GM18511 (cell line): Measurements from ENCODE around the gene SLC28A1.
"Not testable (repeated sequence)": the region's sequence is repeated elsewhere in the genome, so short reads cannot be mapped to it uniquely, and the experiment has no call there.

Experiments
- ATAC-seq: cut with Tn5 transposase; IDR thresholded peaks from one replicate; pipeline ENCODE4 v1.9.1; 2021; ENCODE audit warnings: mild to moderate bottlenecking, moderate library complexity; ENCODE audit not compliant: unreplicated experiment

Gene SLC28A1, protein sequence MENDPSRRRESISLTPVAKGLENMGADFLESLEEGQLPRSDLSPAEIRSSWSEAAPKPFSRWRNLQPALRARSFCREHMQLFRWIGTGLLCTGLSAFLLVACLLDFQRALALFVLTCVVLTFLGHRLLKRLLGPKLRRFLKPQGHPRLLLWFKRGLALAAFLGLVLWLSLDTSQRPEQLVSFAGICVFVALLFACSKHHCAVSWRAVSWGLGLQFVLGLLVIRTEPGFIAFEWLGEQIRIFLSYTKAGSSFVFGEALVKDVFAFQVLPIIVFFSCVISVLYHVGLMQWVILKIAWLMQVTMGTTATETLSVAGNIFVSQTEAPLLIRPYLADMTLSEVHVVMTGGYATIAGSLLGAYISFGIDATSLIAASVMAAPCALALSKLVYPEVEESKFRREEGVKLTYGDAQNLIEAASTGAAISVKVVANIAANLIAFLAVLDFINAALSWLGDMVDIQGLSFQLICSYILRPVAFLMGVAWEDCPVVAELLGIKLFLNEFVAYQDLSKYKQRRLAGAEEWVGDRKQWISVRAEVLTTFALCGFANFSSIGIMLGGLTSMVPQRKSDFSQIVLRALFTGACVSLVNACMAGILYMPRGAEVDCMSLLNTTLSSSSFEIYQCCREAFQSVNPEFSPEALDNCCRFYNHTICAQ

DNA sequence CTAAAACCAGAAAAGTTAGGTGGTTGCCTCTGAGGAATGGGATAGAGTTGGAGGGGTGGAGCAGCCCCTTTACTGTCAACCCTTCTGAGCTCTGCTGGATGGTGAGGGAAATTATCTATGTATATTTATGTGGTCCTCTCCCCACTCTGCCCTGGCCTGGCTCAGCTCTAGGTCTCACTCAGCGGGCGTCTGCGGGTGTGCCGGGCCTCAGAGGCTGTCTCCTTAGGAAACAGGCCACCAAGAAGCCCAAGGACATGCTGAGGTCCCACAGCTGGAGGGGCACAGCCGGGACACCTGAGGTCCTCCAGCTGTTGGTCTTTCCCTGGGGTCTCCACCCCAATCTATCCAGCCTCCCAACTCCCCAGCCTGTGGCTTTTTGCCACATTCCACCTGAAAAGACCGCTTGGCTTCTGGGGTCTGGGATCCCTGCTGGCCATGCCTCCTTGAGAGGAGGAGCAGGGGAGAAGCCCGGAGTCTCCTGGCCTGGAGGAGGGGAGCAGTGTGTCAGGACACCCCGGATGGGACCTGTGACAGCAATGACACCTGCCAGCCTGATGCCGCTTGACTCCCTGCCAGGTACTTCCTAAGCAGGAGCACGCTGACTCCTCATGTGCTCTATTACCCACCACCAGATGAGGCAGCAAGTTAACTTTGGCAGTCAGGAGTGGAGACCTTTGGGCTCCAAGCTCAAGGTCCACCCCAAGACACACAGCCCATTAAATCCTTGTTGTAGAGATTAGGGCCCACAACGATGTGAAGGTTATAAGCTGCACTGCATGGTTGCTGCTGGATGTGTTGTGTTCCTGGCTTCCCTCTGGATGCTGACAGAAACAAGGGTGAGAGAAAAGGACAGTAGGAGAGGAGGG is at the start of gene SLC28A1:
Gene SLC28A1 (plus strand): TSS at position 747 of the 866 bp plus-strand sequence. CDS start 3,099 bp downstream, outside the sequence.
- ATAC-seq, result no peak

DNA sequence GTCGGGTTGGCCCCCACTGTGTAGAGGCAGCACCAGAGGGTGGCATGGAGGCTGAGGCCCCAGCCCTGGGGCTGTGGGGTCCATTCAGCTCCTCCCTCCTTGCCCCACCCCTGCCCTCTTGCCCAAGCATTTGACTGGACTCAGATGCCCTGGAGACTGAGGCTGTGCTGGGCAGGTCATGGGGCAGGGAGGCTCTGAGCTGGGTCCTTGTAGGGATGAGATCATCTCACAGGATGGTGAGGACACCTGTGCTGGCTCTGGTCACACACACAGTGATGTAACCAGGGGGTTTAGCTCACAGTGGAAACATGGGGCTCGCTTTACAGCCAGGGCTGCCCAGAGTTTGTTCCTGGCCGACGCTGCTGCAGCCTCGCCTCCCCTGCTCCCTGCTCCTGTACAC is 49.5 kb upstream of the SLC28A1 start:
- no peak for ATAC-seq

DNA sequence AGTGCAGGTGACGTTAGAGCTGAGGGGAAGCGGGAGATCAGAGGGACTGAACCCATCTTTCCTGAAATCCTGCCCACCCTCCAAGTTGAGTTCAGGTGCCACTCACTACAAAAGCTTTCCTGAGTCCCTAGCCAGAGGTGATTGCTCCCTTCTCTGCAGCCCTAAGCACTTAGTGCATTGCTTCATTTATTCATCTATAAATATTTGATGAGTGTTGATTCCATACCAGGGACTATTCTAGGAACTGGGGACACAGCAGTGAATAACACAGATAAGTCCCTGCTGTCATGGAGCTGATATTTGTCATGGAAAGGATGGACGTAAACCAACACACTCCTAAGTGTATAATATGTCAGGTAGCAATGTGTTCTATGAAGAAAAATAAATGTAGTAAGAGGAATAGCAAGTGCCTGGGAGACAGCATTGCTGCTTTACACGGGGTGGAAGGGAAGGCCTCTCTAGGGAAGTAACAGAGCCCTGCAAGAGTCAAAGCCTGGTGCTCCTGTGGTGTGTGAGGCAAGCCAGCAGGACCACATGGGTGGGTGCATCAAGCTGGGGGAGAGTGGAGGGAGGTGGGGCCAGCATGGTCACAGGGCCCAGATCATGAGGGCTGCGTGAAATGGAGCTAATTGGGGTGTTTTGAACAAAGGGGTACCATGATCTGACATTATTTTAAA is 48.7 kb upstream of the SLC28A1 start:
- ATAC-seq, result no peak

DNA sequence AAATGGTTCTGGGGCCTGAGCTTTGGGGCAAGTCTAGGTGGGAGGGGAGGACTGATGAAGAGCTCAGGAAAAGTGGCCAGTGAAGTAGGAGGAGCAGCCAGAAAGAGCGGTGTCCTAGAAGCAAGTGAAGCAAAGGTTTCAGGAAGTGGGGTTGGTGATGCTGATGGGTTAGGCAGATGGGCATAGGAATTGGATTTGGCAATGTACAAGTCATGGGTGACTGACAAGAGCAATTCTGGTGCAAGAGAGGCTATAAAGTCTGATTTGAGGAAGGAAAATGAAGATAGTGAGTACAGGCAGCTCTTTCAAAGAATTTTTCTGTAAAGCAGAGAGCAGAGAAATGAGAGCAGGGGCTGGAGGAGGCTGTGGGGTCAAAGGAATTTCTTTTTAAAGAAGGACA is 47.6 kb upstream of the SLC28A1 start:
- ATAC-seq, result no peak

DNA sequence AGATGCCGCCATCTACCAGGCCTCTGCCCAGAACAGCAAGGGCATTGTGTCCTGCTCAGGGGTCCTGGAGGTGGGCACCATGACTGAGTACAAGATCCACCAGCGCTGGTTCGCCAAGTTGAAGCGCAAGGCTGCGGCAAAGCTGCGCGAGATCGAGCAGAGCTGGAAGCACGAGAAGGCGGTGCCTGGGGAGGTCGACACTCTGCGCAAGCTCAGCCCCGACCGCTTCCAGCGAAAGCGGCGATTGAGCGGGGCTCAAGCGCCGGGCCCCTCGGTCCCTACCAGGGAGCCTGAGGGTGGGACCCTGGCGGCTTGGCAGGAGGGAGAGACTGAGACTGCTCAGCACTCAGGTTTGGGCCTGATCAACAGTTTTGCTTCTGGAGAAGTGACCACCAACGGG is 44.7 kb upstream of the SLC28A1 start:
- no peak for ATAC-seq

DNA sequence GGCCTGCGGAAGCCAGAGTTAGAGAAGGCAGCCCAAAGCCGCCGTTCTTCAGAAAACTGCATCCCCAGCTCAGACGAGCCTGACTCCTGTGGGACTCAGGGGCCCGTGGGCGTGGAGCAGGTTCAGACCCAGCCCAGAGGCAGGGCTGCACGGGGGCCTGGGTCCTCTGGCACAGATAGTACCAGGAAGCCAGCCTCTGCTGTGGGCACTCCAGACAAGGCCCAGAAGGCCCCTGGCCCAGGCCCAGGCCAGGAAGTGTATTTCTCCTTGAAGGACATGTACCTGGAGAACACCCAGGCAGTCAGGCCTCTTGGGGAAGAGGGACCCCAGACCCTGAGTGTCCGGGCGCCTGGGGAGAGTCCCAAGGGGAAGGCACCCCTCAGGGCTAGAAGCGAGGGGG is 44.2 kb upstream of the SLC28A1 start:
- ATAC-seq, result no peak

DNA sequence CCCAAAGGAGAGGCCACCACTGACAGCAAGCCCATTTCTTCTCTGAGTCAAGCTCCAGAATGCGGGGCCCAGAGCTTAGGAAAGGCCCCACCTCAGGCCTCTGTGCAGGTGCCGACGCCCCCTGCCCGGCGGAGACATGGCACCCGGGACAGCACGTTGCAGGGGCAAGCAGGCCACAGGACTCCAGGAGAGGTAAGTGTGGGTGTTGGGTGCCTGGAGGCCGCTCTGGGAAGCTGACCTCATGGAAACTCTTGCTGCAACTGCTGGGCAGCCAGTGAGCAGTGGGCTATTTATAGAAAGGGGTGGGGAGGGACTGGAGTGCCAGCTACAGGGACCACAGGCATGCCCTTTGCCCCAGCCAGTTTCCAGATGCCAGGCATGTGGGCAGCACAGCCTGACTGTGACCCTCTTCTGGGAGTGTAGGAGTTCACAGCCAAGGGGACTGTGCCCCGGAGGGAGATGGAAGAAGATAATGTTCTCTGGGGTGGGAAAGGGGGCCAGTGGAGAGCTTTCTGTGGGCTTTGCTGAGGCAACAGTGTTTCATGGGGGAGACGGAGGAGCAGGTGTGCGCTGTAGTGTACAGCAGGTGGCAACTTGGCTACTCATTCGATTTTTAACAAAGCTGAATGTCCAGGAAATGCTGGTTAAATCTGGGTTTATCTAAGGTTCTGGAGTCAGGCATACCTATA is 43.6 kb upstream of the SLC28A1 start:
- no peak for ATAC-seq

DNA sequence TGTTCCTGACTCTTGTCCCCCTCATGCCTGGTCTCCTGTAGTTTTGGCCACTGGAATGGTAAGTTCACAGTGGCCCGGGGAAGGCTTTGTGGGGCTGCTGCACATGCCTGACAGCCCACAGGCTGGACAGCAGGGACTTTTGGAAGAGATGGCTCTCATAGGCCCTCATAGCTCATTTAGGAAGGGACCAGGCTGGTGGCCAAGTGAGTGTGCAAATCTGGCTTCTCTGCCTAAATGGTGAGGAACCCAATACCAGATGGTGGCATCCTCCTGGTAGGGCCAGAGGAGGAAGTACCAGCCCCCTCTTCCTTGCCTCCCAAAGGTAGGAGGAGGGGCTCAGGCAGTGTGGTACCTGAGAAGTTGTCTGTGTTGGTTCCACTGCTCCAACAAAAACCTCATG is 41.7 kb upstream of the SLC28A1 start:
- ATAC-seq, result no peak

DNA sequence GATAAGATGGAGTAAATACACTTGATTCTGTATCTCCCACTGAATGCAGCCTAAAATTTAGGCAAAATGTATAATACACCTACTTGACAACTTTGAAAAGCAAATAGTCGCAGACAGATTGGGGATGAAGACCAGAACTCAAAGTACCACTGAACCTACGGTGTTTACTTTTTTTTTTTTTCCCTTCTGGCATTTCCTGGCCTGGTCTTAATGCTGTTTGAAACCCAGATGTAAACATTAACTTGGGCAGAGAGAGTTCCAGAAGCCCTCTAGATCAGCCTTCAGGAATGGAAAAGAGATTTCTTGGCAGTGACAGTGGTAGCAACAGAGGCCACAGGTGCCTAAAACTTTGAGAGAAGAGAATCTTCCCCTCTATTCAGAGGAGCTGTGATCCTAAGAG is 39.5 kb upstream of the SLC28A1 start:
- ATAC-seq, result no peak

DNA sequence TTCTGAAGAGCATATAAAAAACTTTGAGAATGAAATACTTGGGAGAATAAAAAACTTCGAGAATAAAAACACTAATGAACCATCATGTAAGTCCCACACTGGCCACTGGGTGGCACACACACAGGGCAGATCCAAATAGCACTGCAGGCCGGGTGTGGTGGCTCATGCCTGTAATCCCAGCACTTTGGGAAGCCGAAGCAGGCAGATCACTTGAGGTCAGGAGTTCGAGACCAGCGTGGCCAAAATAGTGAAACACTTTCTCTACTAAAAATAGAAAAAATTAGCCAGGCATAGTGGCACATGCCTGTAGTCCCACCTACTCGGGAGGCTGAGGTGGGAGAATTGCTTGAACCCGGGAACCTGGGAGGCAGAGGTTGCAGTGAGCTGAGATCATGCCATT is 38.8 kb upstream of the SLC28A1 start:
- not testable (repeated sequence) for ATAC-seq

DNA sequence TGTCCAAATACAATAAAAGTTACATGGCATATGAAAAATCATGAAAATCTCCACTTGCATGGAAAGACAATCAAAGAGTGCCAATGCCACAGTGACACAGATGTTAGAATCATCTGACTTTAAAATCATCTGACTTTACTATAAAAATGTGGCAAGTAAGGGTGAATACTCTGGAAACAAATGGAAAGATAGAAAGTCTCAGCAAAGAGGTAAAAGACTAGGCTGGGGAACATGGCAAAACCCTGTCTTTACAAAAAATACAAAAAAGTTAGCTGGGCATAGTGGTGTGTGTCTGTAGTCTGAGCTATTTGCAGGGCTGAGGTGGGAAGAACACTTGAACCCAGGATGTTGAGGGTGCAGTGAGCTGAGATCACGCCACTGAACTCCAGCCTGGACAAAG is 38.2 kb upstream of the SLC28A1 start:
- no peak for ATAC-seq

DNA sequence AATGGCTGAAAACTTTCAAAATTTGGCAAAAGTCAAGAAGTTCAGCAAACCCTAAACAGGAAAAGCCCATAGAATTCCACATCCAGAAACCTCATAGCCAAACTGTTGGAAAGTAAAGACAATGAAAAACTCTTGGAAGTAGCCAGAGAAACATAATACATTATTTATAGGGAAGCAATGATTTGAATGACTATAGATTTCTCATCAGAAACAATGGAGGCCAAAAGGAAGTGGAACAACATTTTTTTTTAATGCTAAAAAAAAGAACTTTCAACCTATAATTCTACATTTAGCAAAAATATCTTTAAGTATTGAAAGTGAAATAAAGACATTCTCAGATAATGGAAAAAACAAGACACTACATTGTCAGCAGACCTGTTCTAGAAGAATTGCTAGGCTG is 37.1 kb upstream of the SLC28A1 start:
- ATAC-seq, result no peak

DNA sequence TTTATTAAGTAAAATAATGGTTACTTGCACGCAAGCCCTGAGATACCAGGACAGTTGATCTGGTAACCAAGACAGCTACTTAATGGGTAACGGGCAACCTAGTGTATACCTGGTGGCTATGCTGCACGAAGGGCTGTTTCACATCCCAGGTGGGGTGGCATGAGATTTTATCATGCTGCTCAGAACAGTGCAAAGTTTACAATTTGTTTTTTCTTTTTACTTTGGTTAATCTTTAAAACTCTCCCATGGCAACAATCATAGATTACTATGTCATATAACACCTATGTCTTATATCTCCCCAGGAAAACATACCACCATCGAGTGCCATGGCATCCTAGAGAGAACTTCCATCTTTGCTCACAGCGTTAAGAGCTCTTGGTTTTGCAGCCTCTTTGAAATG is 32.2 kb upstream of the SLC28A1 start:
- ATAC-seq, result no peak

DNA sequence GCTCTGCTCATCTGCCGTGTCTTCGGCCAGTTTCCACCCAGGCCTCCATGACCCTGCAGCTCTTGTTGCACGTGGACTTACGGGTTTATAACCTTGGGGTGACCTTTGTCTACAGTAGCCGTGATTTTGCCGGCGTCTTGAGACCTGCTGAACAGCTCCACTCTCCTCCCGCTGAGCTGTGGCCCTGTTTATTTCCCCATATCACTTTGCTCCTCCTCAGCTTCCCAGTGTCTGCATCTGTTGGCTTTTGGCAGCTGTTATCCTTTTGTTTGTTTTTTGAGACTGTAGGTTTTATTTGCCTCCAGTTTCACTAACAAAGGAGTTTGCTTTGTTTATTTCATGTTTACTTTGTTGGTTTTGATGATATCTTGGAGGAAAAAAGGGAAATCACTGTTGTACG is 29.3 kb upstream of the SLC28A1 start:
- no peak for ATAC-seq

DNA sequence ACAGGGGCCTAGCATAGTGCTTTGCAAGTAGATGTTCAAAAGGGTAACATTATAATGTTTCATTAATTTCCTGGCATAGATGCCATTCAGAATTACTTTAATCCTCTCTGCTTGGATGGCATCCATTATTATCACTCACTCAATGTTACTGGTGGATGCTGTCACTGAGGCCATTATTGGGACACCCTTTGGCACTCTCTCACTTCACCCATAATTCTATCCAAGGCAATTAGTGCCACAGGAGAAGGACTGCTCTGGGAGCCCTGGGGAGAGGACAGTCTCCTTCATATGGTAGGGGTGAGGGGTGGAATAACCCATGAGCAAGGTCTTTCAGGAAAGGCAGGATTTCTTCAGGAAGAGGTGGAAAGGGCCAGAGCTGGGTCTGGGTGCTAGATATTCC is 28.7 kb upstream of the SLC28A1 start:
- ATAC-seq, result no peak

DNA sequence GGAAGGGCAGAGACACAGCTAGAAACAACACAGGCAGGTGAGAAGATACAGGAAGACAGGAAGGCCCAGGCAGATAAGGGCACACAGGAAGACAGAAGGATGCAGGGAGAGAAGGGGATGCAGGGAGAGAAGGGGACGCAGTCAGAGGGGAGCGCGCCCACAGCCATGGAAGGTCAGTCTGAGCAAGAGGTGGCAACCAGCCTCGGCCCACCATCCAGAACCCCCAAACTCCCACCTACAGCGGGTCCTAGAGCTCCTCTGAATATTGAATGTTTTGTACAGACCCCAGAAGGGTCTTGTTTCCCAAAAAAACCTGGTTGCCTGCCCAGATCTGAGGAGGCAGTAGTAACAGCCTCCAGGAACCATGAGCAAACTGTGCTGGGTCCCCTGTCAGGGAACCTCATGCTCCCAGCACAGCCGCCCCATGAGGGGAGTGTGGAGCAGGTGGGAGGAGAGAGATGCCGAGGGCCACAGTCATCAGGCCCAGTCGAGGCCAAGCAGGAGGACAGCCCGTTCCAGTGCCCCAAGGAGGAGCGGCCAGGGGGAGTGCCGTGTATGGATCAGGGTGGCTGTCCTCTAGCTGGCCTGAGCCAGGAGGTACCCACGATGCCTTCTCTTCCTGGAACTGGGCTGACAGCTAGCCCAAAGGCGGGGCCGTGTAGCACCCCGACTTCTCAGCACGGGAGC is 27.6 kb upstream of the SLC28A1 start:
- ATAC-seq, result no peak

DNA sequence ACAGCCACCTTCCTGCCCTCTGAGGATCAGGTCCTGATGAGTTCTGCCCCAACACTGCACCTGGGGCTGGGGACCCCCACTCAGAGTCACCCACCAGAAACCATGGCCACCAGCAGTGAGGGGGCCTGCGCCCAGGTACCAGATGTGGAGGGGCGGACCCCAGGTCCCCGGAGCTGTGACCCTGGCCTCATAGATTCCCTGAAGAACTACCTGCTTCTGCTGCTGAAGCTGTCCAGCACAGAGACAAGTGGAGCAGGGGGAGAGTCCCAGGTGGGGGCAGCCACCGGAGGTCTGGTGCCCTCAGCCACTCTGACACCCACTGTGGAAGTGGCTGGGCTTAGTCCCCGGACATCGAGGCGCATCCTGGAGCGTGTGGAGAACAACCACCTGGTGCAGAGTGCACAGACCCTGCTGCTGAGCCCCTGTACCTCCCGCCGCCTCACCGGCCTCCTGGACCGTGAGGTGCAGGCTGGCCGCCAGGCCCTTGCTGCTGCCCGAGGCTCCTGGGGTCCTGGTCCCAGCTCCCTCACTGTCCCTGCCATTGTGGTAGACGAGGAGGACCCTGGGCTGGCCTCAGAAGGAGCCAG is 27.0 kb upstream of the SLC28A1 start:
- no peak for ATAC-seq

DNA sequence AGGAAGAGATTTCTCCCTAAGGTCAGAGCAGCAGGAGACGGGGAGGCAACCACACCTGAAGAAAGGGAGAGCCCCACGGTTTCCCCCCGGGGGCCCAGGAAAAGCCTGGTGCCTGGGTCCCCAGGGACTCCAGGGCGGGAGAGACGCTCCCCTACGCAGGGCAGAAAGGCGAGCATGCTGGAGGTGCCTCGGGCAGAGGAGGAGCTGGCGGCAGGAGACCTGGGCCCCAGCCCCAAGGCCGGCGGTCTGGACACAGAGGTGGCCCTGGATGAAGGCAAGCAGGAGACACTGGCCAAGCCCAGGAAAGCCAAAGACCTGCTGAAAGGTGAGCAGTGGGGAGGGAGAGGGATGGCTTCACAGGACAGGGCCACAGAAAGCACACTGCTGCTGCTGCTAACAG is 26.2 kb upstream of the SLC28A1 start:
- no peak for ATAC-seq

DNA sequence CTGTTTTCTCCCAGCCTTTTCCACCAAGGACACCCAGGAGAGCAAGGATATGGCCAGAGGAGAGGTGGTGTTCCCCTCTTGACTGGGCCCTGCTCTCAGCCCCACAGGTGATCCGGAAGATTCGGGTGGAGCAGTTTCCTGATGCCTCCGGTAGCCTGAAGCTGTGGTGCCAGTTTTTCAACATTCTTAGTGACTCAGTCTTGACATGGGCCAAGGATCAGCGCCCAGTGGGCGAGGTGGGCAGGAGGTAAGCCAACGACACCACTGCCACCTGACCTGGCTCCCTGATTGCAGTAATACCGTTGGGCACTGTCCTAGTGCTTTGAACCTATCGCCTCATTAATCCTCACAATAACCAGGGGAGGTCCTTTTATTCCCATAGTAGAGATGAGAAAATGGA is 25.3 kb upstream of the SLC28A1 start:
- no peak for ATAC-seq

DNA sequence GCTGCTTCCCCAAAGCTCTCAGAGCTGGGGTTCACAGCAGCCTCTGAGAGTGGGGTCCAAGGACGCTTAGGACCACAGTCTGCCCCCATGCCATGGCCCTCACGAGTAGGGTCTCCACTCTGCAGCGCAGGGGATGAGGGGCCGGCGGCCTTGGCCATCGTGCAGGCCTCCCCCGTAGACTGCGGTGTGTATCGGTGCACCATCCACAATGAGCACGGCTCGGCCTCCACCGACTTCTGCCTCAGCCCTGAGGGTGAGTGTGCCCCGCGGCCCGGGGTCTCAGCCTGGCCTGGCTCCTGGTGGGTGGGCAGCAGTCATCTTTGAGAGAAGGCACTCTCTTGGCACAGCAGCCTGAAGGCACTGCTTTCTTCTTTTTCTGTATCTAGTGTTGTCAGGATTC is 24.8 kb upstream of the SLC28A1 start:
- no peak for ATAC-seq
